HG03039 (cell line): ENCODE measurements around the gene RHOBTB3.
A peak's percentile ranks its signal among the peaks of the same experiment; 100 is the strongest.
"Not testable (repeated sequence)": the region's sequence is repeated elsewhere in the genome, so short reads cannot be mapped to it uniquely, and the experiment has no call there.

ENCODE experiments used
- ATAC-seq: cut with Tn5 transposase; IDR thresholded peaks from one replicate; pipeline ENCODE4 v1.9.1; 2021; ENCODE audit warnings: mild to moderate bottlenecking, moderate library complexity; ENCODE audit not compliant: unreplicated experiment

The RHOBTB3 gene, protein sequence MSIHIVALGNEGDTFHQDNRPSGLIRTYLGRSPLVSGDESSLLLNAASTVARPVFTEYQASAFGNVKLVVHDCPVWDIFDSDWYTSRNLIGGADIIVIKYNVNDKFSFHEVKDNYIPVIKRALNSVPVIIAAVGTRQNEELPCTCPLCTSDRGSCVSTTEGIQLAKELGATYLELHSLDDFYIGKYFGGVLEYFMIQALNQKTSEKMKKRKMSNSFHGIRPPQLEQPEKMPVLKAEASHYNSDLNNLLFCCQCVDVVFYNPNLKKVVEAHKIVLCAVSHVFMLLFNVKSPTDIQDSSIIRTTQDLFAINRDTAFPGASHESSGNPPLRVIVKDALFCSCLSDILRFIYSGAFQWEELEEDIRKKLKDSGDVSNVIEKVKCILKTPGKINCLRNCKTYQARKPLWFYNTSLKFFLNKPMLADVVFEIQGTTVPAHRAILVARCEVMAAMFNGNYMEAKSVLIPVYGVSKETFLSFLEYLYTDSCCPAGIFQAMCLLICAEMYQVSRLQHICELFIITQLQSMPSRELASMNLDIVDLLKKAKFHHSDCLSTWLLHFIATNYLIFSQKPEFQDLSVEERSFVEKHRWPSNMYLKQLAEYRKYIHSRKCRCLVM

DNA sequence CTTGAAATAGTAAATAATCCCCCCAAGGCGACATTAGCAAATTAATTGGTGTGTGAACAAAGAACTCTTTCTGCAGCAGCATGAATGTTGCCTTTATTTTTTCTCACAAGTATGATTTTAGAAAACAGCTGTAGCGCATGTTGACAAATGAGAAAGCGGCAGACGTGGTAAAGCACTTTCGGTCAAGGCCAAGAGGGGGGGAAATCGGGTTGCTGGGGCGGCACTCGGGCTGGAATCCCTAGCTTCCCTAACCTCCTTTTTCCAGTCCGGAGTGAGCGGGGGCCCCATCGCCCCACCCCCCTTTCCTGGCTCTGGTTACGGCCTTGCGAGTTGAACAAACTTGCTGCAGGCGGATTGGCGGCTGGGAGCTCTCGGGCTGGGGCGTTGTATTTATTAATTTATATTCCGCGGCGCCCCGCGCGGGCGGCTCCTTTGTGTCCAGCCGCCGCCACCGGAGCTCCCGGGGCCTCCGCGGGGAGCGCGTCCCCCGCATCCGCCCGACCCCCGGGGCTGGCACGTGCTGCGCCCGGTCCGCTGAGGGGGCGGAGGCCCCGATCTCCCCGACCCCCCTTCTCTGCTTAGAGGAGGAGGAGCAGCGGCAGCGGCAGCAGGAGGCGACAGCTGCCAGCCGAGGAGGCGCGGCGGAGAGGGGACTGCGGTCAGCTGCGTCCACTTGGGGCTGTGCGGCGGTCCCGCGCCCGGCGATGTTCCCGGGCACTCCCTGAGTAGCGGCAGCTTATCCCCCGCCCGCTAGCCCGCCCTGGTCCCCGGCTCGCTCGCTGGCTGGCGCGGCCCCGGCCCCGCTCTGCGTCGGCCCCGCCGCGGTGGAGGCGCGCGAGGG, at the start of gene RHOBTB3:
Gene RHOBTB3, plus strand, starts transcription at position 607 of the 841 bp plus-strand sequence. CDS start 347 bp downstream, outside the sequence.
- ATAC-seq, result peak; percentile 40

DNA sequence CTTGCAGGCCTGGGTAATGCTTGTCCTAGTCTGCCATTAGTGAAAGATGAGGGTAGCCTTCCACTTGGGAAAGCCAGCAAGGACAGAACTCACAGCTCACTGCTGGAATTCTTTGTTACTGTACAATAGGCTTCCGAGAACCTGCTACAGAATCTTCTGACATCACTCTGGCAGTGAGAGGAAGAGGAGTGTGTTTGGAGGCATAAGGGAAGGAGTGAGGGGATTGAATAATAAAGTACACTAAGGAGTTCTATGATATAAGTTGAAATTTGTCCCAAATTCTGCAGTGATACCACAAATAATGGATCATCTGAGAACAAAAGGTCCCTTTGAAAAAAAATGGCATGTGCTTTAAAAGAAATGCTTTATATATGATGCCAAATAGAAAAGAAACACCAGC, 48.2 kb upstream of the RHOBTB3 start, which contains the start of gene SPATA9:
Gene SPATA9, minus strand, starts transcription at position 101 of the 400 bp plus-strand sequence. CDS start 137 bp downstream, outside the sequence.
- no peak for ATAC-seq

DNA sequence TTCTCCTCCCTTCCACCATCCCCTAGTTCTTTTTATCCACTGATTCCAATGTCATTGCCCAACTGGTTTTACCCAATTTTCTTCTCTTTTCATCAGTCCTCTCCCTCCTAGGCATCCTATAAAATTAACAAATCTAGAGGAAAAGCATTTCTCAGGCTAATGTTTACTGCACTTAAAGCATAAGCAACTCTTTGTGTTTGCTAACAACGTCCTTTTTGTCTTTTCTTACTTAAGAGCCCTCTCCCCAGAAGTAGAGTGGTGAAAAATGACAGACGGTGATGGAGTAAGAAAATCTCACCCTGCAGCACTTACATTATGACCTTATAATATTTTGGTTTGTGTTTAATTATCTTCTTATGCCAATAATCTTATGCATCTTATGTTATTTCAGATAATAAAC, 46.8 kb upstream of the RHOBTB3 start:
- no peak for ATAC-seq

DNA sequence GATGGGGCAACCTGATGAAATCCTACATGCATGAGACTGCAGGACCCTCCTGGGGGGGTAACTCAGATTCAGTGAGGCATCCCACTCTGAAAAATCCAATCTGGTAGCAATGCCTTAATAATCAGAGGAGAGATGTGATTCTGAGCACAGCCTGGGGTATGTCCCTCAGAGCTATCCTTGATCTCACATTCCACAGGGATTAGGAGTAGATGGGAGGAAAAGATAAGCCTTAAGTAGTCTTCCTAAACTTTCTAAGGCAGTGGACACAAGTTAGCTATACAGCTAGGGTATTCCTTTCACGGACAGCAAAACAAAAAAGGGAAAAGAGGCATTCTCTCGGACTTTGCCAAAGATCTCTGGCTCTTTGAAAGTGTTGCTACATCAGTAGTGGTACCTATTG, 44.5 kb upstream of the RHOBTB3 start:
- no peak for ATAC-seq

DNA sequence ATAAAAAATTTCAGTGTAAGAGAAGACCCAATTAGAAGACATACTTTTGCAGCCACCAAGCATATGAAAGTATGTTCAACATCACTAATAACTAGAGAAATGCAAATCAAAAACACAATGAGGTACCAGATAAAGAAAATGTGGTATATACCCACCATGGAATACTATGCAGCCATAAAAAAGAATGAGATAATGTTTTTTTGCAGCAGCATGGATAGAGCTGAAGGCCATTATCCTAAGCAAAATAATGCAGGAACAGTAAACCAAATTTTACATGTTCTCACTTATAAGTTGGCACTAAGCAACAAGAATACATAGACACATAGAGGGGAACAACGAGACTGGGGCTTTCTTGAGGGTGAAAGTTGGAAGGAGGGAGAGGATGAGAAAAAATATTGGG, 41.5 kb upstream of the RHOBTB3 start:
- ATAC-seq, result no peak

DNA sequence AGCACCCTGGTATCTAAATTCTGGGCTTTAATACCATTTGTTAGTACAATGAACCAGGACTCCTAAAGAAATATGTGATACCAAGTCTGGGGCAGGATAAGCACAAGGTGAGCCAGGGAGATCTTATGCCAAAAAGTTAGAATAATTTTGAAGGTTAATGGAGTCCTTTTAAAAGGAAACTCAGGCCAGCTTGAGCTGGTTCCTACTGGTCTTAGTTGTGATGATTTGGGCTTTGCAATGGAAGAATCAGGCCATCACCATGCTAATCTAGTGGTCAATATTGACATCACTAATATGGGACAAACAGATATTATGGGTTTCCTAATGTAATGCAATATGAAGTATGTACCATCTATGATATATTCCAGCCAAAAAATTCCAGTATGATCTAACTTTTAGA, 40.8 kb upstream of the RHOBTB3 start:
- no peak for ATAC-seq

DNA sequence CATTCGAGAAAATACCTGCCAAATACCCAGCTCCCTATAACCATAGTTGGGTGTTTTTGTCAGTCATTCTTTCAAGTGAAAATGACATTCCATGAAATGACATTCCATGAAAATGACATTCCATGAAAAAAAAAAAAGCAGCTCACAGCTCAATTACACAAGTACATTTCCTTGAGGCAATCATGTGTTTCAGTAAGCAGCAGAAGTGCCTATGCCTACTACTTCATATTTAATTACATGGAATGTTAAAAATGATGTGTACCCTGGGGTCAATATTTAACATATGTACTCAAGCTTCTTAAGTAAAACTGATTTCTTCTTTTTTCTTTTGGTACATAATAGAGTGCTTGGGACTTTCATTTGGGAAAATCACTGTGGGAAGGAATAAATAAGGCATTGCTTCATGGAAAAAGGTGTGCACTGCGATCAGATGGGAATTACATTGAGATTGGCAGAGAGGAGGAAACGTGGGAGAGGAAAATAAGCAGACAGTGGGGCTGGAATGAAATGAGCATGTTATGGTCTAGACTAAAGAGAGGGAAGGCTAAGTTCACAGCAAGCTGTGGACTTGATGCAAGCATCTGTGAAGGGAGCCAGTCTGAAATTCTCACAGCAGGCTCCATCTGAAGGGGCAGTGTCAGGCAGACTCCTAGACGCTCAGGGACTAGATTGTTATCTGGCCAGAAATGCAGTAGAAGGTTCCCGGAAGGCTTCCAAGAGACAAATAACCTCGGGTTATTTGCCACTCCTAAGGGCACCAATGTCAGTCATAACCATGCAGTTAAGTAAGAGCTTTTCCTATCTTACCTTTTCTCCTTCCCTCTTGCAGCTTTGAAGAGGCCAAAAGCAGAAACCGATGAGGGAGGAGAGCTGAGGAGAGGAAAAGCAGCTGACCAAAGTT, 33.1 kb upstream of the RHOBTB3 start:
- no peak for ATAC-seq

DNA sequence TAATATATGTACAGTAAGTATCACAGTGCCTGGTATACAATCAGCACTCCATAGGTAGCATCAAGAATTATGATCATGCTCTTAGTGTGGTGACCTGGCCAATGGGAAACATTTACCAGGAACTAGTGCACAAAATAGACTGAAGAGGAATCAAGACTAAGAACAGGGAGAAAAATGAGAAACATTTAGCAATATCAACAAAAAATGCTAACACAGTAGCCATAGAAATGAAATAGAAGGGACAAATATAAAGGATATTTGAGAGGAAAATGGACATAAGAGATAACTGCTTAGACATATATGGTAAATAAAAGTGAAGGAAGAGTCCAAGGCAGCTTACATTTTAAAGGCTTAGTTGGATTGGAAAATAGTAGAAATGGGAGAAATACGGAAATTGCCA, 31.8 kb upstream of the RHOBTB3 start:
- no peak for ATAC-seq

DNA sequence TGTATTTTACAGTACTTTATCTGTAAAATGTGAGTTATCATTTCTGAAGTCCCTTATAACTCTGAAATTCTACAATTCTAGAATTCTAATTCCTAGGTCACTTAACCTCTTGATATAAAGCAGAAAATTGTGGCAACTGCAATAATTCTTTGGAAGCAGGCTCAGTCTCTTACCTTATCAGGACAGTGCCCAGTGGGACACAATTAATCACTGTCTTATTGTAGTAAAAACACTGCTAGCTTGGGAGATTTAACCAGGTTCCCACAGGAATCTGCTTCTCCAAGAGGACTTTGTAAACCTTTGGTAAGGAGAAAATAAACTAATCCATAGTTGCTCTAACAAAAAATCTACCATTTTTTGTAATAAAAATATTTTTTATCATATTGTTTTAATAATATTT, 30.1 kb upstream of the RHOBTB3 start:
- ATAC-seq, result no peak

DNA sequence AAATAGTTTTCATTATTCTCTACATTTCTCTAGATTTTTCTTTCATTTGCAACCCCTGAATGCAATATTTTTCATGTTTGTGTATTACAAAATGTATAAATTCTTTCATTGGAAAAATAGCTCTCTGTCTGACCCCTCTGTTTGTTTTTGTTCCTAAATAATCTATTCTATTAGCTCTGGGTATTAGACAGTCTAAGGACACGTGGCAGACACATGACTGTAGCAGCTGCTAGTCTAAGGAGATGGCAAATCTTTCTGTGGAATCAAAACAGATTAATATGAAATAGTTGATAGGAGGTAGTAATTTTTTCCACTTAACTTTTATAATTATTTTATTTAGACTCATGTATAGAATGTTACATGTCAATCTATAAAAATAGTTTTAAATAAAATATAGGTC, 27.0 kb upstream of the RHOBTB3 start:
- no peak for ATAC-seq

DNA sequence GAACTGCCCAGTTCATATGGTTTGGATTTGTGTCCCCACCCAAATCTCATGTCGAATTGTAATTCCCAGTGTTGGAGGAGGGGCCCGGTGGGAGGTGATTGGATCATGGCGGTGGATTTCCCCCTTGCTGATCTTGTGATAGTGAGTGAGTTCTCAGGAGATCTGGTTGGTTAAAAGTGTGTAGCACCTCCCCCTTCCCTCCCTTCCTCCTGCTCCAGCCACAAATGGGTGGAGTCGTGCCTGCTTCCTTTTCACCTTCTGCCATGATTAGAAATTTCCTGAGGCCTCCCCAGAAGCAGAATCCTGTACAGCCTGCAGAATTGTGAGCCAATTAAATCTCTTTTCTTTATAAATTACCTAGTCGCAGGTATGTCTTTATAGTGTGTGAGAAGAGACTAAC, 24.9 kb upstream of the RHOBTB3 start:
- not testable (repeated sequence) for ATAC-seq

DNA sequence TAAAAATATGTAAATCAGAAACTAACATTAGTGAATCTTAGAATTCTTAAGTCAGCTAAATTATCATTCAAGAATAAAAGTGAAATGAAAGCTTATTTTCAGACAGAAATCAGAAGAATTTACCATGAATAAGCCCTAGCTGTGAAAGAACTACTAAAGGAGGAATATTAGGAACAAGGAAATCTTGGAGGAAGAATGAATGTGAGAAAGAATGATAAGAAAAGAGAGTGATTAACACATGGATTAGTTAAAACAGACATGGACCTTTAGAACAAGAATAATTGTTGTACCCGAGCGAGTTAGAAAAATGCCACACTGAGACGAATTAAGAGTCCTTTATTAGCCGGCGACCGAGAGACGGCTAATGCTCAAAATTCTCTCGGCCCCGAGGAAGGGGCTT, 24.1 kb upstream of the RHOBTB3 start:
- no peak for ATAC-seq

DNA sequence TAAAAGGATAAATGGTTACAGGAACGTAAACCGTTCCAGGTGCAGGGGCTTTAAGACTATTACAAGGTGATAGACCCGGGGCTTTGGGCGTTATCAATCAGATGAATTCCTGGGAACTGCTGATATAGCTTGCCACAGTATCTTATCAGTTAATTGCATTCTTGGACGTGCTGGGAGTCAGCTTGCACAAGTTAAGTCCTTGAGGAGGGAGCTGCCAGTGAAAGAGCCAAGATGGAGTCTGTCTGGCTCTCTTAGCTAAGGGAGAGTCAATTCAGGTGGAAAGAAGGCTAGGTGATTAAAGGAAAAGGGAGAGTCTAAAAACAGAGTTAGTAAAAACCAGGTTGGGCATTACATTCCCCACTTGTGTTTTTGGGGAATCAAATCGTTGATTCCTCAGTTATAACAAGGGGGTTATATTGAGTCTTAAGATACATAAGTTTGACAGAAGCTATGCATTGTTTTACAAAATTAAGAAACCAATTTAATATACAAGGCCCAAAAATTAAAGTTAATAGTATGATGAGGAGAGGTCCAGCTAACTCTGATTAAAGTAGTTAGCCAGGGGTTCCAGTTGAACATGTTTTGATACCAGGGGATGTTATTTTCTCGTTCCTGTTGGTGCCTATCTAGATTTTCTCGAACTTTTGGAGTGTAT, 23.5 kb upstream of the RHOBTB3 start:
- ATAC-seq, result not testable (repeated sequence)

DNA sequence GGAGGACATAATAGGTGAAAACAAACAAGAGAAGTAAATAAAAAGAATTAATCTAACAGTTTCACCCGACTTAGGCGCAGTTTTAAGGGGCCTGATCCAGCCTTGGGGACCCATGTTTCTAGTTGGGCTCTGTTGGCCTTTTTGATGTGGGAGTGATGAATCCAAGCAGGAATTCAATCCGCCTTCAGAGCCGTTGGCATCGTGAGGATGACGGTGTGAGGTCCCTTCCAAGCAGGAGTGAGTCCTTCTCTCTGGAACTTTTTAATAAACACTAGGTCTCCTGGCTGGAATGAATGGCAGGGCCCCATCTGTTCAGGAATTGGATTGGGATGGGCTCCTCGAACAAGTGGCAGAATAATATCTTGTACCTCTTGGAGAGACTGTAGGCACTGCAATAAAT, 22.3 kb upstream of the RHOBTB3 start:
- no peak for ATAC-seq

DNA sequence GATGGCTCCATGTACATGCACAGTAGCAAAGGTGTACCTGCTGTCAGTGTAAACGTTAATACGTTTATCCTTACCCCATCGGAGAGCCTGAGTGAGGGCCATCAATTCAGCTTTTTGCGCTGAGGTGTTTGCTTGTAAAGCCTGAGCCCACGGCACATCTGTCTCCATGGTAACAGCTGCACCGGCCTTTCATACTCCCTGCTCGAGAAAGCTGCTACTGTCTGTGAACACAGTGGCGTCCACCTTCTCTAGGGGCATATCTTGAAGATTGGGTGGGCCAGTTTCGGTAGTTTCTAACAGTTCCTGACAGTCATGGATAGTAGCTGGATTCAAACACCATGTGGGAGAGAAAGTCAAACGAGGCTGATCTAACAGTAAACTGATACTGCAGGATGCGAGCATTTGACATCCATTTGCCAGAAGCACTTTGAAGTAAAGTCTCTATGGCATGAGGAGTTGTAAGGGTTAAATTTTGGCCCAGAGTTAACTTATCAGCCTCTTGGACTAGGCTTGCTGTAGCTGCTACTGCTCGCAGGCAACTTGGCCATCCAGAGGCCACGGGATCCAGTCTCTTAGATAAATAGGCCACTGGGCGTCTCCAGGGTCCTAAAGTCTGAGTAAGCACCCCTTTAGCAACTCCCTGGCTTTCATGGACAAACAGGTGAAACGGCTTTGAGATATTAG, 21.0 kb upstream of the RHOBTB3 start:
- ATAC-seq, result no peak

DNA sequence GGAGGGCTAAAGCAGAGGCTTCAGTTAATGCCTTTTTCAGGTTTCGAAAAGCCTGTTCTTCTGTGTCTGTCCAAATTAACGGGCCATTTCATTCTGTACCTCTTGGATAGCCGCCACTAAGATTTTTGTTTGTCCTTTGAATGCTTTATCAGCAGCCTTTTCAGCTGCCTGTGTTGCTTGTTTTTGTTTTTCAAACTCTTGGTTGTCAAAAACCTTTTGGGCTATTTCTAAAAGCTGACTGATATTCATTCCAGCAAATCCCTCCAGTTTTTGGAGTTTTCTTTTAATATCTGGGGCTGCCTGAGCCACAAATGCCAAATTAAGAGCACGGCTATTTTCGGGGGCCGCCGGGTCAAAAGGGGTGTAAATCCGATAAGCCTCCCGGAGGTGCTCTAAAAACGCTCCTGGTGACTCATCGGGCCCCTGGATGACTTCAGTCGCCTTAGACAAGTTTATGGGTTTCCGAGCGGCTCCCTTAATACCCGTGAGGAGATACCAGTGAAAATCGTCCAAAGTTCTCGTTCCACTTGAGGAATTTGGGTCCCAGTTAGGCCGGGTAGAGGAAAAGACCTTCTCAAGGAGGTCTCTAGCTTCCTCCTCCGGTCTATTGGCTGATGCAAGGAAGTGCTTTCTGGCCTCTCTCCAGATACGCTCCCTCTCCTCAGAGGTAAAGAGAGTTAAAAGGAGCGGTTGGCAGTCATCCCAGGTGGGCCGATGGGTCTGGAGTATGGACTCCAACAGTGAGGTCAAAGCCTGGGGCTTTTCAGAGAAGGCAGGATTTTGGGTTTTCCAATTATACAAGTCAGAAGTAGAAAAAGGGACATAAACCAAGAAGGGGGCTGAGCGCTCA, 20.3 kb upstream of the RHOBTB3 start:
- ATAC-seq, result not testable (repeated sequence)

DNA sequence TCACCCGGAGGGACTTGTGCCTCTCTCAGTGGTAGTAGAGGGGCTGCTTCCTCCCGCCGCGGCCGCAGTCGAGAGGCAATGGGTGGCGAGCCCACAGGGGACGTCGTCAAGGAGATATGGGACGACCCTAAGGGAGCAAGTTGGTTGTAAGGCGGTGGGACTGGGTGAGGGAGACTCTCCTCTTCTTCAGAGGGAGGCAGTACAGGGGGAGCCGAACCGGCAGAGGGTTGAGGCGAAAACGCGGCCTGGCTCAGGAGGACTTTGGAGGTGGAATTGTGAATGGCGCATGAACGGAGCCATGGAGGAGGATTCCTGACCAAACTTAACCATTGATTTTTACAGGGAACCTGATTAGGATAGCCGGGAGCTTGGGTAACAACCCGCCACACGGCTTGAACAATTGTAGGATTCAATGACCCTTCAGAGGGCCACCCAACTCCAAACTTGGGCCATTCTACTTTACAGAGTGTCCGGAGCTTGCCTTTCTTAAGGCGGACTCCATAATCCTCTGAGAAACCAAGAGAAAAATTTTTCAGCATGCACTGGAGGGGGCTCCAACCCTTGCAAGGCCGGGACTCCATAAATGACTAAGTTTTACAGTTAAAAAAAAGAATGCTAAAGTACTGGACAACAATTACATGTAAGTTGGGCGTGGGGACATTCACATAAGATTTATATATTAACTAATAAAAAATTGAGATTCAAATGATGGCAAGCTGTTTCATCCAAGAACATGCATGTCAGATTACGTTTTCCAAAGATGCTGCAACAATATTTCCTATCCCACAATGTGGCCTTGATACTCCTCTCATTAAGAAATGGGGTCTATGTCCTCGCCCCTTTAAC, 19.4 kb upstream of the RHOBTB3 start:
- no peak for ATAC-seq
